Chondrocyte (in vitro differentiated cells): Measurements from ENCODE around the gene ARHGDIB. TPM values are rescaled to one million over a fixed set of nuclear protein-coding genes. Genes with fewer than 3 reads are reported as not detected.
A peak's percentile ranks its signal among the peaks of the same experiment; 100 is the strongest.

Source experiments
- DNase-seq: peaks from one replicate; pipeline ENCODE4 v3.0.0; 2021; ENCODE audit warnings: mixed read lengths, low spot score
- H3K27ac Mint-ChIP-seq: one replicate; pipeline ENCODE4 v1.8.0; 2021; ENCODE audit warnings: mild to moderate bottlenecking, moderate library complexity, mixed read lengths; ENCODE audit not compliant: unreplicated experiment
- H3K27me3 Mint-ChIP-seq: 2 replicates; pipeline ENCODE4 v1.8.0; 2021; ENCODE audit warnings: low read depth, mixed read lengths
- H3K36me3 Mint-ChIP-seq: 2 replicates; pipeline ENCODE4 v1.8.0; 2021; ENCODE audit warnings: low read depth, mixed read lengths
- H3K4me1 Mint-ChIP-seq: 2 replicates; pipeline ENCODE4 v1.8.0; 2021; ENCODE audit warnings: low read depth, mild to moderate bottlenecking, mixed read lengths
- H3K4me3 Mint-ChIP-seq: one replicate; pipeline ENCODE4 v1.8.0; 2021; ENCODE audit warnings: mild to moderate bottlenecking, moderate library complexity, mixed read lengths; ENCODE audit not compliant: unreplicated experiment
- H3K9me3 Mint-ChIP-seq: 2 replicates; pipeline ENCODE4 v1.8.0; 2021; ENCODE audit warnings: low read depth, mixed read lengths
- CTCF ChIP-seq: fragments of 200-600 bp; sonication (generic); IDR thresholded peaks from 2 replicates; pipeline ENCODE4 v1.5.0; 2021; ENCODE audit warnings: antibody characterized with exemption, mild to moderate bottlenecking, moderate library complexity
- total RNA-seq: library from RNA; stranded (reverse); gene quantifications from 3 replicates; pipeline ENCODE4 v1.2.1, GENCODE V29; 2021

ARHGDIB gene
- total RNA-seq, 1 donor from 2014 or later = 5.2 TPM

- H3K27ac Mint-ChIP-seq = no peak overlapping the region
- TF ChIP-seq CTCF = no peak
These were observed 57.9 kb downstream of the ARHGDIB start for GRCh38 chr12:14903386-14904098.

GRCh38 chr12:14902465-14902864 is 58.9 kb downstream of the ARHGDIB start:
- peaks cover 32% of the 10 kb centered on the region for H3K4me1 Mint-ChIP-seq
- H3K36me3 Mint-ChIP-seq = no peaks in the 10 kb centered on the region
- DNase-seq = no peak
- H3K27me3 Mint-ChIP-seq = no peaks in the 10 kb centered on the region
- peaks cover 11% of the 10 kb centered on the region for H3K9me3 Mint-ChIP-seq
- no peak overlapping the region for H3K27ac Mint-ChIP-seq
- H3K4me3 Mint-ChIP-seq = no peak overlapping the region
- no peak for TF ChIP-seq CTCF

More at GRCh38 chr12:14903386-14904098, 57.9 kb downstream of the ARHGDIB start:
- Mint-ChIP-seq H3K27me3 (no peaks in the 10 kb centered on the region), H3K4me1 (peaks cover 32% of the 10 kb centered on the region), H3K9me3 (peaks cover 11% of the 10 kb centered on the region), H3K4me3 (no peak overlapping the region), H3K36me3 (no peaks in the 10 kb centered on the region)
- DNase-seq = no peak

DNA sequence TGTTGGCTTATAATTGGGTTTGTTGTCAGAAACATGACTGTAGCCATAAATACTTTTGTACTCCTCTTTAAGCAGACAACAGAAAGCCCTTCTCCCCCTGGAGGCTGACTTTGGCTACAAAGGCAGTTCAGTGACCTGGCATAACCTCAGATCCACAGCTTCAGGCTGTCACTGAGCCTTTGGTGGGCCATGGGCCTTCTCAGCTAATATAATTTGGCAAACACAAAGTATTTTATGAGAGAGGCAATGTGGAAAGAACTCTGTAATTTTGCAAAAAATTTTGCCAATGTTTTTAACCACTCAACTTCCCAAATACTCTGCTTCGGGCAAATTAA is 60.2 kb downstream of the ARHGDIB start:
- H3K36me3 Mint-ChIP-seq = no peaks in the 10 kb centered on the region

DNA sequence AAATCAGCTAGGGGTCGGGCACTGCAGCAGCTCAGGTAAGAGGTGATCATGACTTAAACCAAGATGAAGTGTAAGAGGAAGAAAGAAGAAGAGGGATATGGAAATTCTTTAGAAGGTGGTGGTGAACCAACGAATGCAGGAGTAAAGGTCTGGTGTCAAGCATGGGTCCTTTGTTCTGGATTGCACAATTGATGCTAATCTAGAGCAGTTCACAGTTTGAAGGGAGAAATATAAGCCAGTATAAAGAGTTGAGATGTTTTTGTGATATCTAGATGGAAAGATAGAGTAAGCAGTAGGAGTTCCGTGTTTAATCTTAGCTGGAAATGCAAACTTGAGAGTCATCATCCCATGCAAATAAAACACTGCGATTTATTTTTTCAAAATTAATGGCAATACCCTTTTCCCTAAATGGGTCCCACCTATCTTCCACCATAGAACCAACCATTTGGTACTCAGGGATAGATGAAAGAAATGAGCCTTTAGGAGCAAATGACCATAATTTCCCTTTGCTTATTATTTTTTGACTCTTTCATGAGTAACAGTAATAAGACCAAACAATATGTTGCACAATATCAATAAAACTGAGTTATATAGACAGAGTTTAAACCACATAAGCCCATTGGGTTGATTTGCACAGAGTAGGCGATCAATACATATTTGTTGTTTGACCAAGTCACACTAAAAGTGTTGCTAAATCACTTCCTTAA is 60.7 kb downstream of the ARHGDIB start:
- no peak for DNase-seq
- H3K4me3 Mint-ChIP-seq = no peak overlapping the region
- peaks cover 41% of the 10 kb centered on the region for H3K4me1 Mint-ChIP-seq
- no peaks in the 10 kb centered on the region for H3K27me3 Mint-ChIP-seq
- no peak overlapping the region for H3K27ac Mint-ChIP-seq
- TF ChIP-seq CTCF = no peak
- H3K36me3 Mint-ChIP-seq = no peaks in the 10 kb centered on the region
- peaks cover 8% of the 10 kb centered on the region for H3K9me3 Mint-ChIP-seq

More for the DNA sequence above, 60.2 kb downstream of the ARHGDIB start:
- H3K27ac Mint-ChIP-seq = no peak overlapping the region
- H3K4me1 Mint-ChIP-seq = peaks cover 40% of the 10 kb centered on the region
- H3K9me3 Mint-ChIP-seq = peaks cover 10% of the 10 kb centered on the region
- H3K4me3 Mint-ChIP-seq = no peak overlapping the region
- H3K27me3 Mint-ChIP-seq = no peaks in the 10 kb centered on the region
- no peak for DNase-seq
- no peak for TF ChIP-seq CTCF

GRCh38 chr12:14896521-14897169 is 64.8 kb downstream of the ARHGDIB start:
- Mint-ChIP-seq H3K27me3 (no peaks in the 10 kb centered on the region), H3K27ac (peak overlapping the region; percentile 46), H3K4me3 (no peak overlapping the region), H3K9me3 (no peaks in the 10 kb centered on the region), H3K36me3 (no peaks in the 10 kb centered on the region), H3K4me1 (peaks cover 37% of the 10 kb centered on the region)
- TF ChIP-seq CTCF = no peak
- no peak for DNase-seq
